H1 (cell line): ENCODE measurements around the gene ITGA8. TPM values are rescaled to one million over a fixed set of nuclear protein-coding genes. Genes with fewer than 3 reads are reported as not detected.

Experiments
- CTCF ChIA-PET: fragments of 300-600 bp; sonication (Branson Sonifier 250); formaldehyde crosslinking; loops from one replicate; lab custom pipeline; 2021; ENCODE audit not compliant: partially characterized antibody; lab: Charles Lee
- POLR2A ChIA-PET: fragments of 300-600 bp; sonication (Branson Sonifier 250); formaldehyde crosslinking; loops from one replicate; lab custom pipeline; 2021; ENCODE audit warnings: inconsistent platforms; ENCODE audit not compliant: partially characterized antibody; lab: Charles Lee
- DNase-seq, 2 experiments: peaks; one replicate each; pipeline versions ENCODE4 v3.0.0 to v3.0.0-alpha.2; 2010 to 2022; ENCODE audit warnings: low spot score in 2 of 2, low read depth in 1 of 2, mixed read lengths in 1 of 2
- FAIRE-seq: peaks from 2 replicates; lab custom pipeline; 2011; peaks lifted over from hg19 to GRCh38; lab: Jason Lieb, UNC
- H2AFZ ChIP-seq: 2 replicates; pipeline ENCODE4 v1.8.1; 2012; ENCODE audit warnings: low read length, inconsistent platforms
- H2AK5ac ChIP-seq: 2 replicates; pipeline ENCODE4 v1.6.1; 2013; ENCODE audit warnings: low read depth, low read length
- H2BK120ac ChIP-seq: replicated peaks from 2 replicates; pipeline ENCODE3; 2013; ENCODE audit warnings: low read depth, low read length, inconsistent platforms
- H2BK12ac ChIP-seq: 2 replicates; pipeline ENCODE4 v1.6.1; 2013; ENCODE audit warnings: low read depth, low read length
- H2BK15ac ChIP-seq: 2 replicates; pipeline ENCODE4 v1.6.1; 2013; ENCODE audit warnings: low read length
- H2BK20ac ChIP-seq: 2 replicates; pipeline ENCODE4 v1.6.1; 2013; ENCODE audit warnings: low read length
- H2BK5ac ChIP-seq: 2 replicates; pipeline ENCODE4 v1.6.1; 2013; ENCODE audit warnings: low read depth, low read length
- H3K14ac ChIP-seq: 2 replicates; pipeline ENCODE4 v1.6.1; 2013; ENCODE audit warnings: inconsistent platforms; ENCODE audit not compliant: insufficient read length
- H3K18ac ChIP-seq: 2 replicates; pipeline ENCODE4 v1.6.1; 2013; ENCODE audit warnings: low read length; ENCODE audit errors: extremely low read depth
- H3K23ac ChIP-seq: 2 replicates; pipeline ENCODE4 v1.6.1; 2013; ENCODE audit warnings: inconsistent platforms; ENCODE audit not compliant: insufficient read length
- H3K23me2 ChIP-seq: 2 replicates; pipeline ENCODE4 v1.6.1; 2013; ENCODE audit warnings: low read depth, low read length
- H3K27ac ChIP-seq: 2 replicates; pipeline ENCODE4 v1.6.1; 2011; ENCODE audit warnings: low read depth, low read length, inconsistent platforms
- H3K27me3 ChIP-seq, 4 experiments: replicated peaks in 1 of 4; 1 replicate in 1 of 4; 2 replicates in 3 of 4; pipeline versions ENCODE4 v1.6.1 to v1.8.1; 2011 to 2013; ENCODE audit warnings: low read length in 3 of 4, mild to moderate bottlenecking in 3 of 4, inconsistent platforms in 2 of 4, mixed read lengths in 2 of 4, moderate library complexity in 1 of 4; ENCODE audit not compliant: control insufficient read depth in 3 of 4, insufficient read depth in 3 of 4; ENCODE audit errors: extremely low read depth in 1 of 4
- H3K36me3 ChIP-seq, 4 experiments: 2 replicates each; pipeline versions ENCODE4 v1.6.1 to v1.8.1; 2011 to 2013; ENCODE audit warnings: mild to moderate bottlenecking in 4 of 4, low read length in 3 of 4, moderate library complexity in 2 of 4, control low read depth in 1 of 4, inconsistent platforms in 1 of 4; ENCODE audit not compliant: insufficient read depth in 4 of 4, control insufficient read depth in 2 of 4
- H3K4ac ChIP-seq: replicated peaks from 2 replicates; pipeline ENCODE3; 2013; ENCODE audit warnings: low read length, low read depth, mixed read lengths, inconsistent platforms; ENCODE audit not compliant: insufficient read length
- H3K4me1 ChIP-seq, 4 experiments: replicated peaks in 1 of 4; 1 replicate in 1 of 4; 2 replicates in 3 of 4; pipeline versions ENCODE4 v1.6.1 to v1.8.1; 2011 to 2013; ENCODE audit warnings: low read length in 3 of 4, inconsistent platforms in 2 of 4, mixed read lengths in 1 of 4; ENCODE audit not compliant: insufficient read depth in 4 of 4, control insufficient read depth in 3 of 4
- H3K4me2 ChIP-seq, 2 experiments: 2 replicates each; pipeline versions ENCODE4 v1.6.1 to v1.8.1; 2011 to 2013; ENCODE audit warnings: low read depth in 2 of 2, low read length in 2 of 2, control low read depth in 1 of 2, inconsistent platforms in 1 of 2, mild to moderate bottlenecking in 1 of 2; ENCODE audit not compliant: insufficient read depth in 1 of 2
- H3K4me3 ChIP-seq, 4 experiments: fragments of 200-600, 300-600 bp in 1 of 4; sonication (generic), shearing (Covaris generic), sonication (Bioruptor Twin) in 1 of 4; 2 replicates each; pipeline versions ENCODE4 v1.5.1 to v1.8.1; 2011 to 2016; ENCODE audit warnings: low read length in 4 of 4, low read depth in 3 of 4, control low read depth in 2 of 4, inconsistent platforms in 2 of 4, mild to moderate bottlenecking in 2 of 4, mixed read lengths in 1 of 4, moderate library complexity in 1 of 4; ENCODE audit not compliant: insufficient read depth in 2 of 4; ENCODE audit errors: extremely low read depth in 1 of 4
- H3K56ac ChIP-seq: replicated peaks from 2 replicates; pipeline ENCODE3; 2013; ENCODE audit warnings: low read depth, mild to moderate bottlenecking, mixed read lengths, low read length, inconsistent platforms; ENCODE audit not compliant: insufficient read length
- H3K79me1 ChIP-seq: 2 replicates; pipeline ENCODE4 v1.6.1; 2013; ENCODE audit warnings: low read depth, low read length, control low read depth
- H3K79me2 ChIP-seq, 2 experiments: 2 replicates each; pipeline versions ENCODE4 v1.6.1 to v1.8.1; 2012 to 2013; ENCODE audit warnings: low read length in 2 of 2, mild to moderate bottlenecking in 2 of 2, inconsistent platforms in 1 of 2; ENCODE audit not compliant: insufficient read depth in 2 of 2, control insufficient read depth in 1 of 2
- H3K9ac ChIP-seq, 4 experiments: replicated peaks in 1 of 4; 1 replicate in 1 of 4; 2 replicates in 3 of 4; pipeline versions ENCODE4 v1.6.1 to v1.8.1; 2011 to 2013; ENCODE audit warnings: low read depth in 3 of 4, low read length in 3 of 4, control low read depth in 2 of 4, mild to moderate bottlenecking in 2 of 4, moderate library complexity in 2 of 4, inconsistent platforms in 1 of 4; ENCODE audit errors: extremely low read depth in 1 of 4
- H3K9me3 ChIP-seq, 2 experiments: 2 replicates each; pipeline versions ENCODE4 v1.6.1 to v1.8.1; 2012 to 2013; ENCODE audit warnings: mild to moderate bottlenecking in 2 of 2, moderate library complexity in 2 of 2, control low read depth in 1 of 2, inconsistent platforms in 1 of 2, low read depth in 1 of 2, low read length in 1 of 2, mixed read lengths in 1 of 2; ENCODE audit not compliant: insufficient read depth in 2 of 2
- H4K20me1 ChIP-seq, 2 experiments: replicated peaks in 1 of 2; 2 replicates each; pipeline versions ENCODE3 to v1.8.1; 2011 to 2013; ENCODE audit warnings: inconsistent platforms in 2 of 2, low read length in 2 of 2, mild to moderate bottlenecking in 1 of 2; ENCODE audit not compliant: insufficient read depth in 2 of 2, control insufficient read depth in 1 of 2
- H4K5ac ChIP-seq: 2 replicates; pipeline ENCODE4 v1.6.1; 2013; ENCODE audit warnings: low read length, low read depth, mixed read lengths, inconsistent platforms; ENCODE audit not compliant: insufficient read length
- H4K8ac ChIP-seq: 2 replicates; pipeline ENCODE4 v1.8.0; 2013; ENCODE audit warnings: mild to moderate bottlenecking, moderate library complexity, low read length, inconsistent platforms; ENCODE audit not compliant: insufficient read depth; ENCODE audit errors: extremely low read depth
- H4K91ac ChIP-seq: replicated peaks from 2 replicates; pipeline ENCODE3; 2013; ENCODE audit warnings: low read length, mixed read lengths, inconsistent platforms; ENCODE audit not compliant: insufficient read length
- ATF3 ChIP-seq: IDR thresholded peaks from 2 replicates; pipeline ENCODE4 v1.6.1; 2011; ENCODE audit warnings: low read depth, mild to moderate bottlenecking, low read length; ENCODE audit not compliant: insufficient read depth
- CHD2 ChIP-seq: IDR thresholded peaks from 2 replicates; pipeline ENCODE4 v1.6.1; 2012; ENCODE audit warnings: low read length, improper control_type of control experiment
- EGR1 ChIP-seq: IDR thresholded peaks from 2 replicates; pipeline ENCODE4 v1.6.1; 2011; ENCODE audit warnings: low read depth, low read length, borderline replicate concordance
- HDAC2 ChIP-seq, 2 experiments: fragments of 300-600 bp in 1 of 2; sonication (generic) in 1 of 2; IDR thresholded peaks; 2 replicates each; pipeline ENCODE4 v1.6.1; 2011 to 2012; ENCODE audit warnings: low read depth in 2 of 2, low read length in 2 of 2, mild to moderate bottlenecking in 2 of 2, moderate library complexity in 2 of 2, borderline replicate concordance in 1 of 2, inconsistent platforms in 1 of 2
- MAX ChIP-seq: IDR thresholded peaks from 2 replicates; pipeline ENCODE4 v1.6.1; 2012; ENCODE audit warnings: inconsistent platforms
- RFX5 ChIP-seq: IDR thresholded peaks from 2 replicates; pipeline ENCODE4 v1.6.1; 2011; ENCODE audit warnings: low read depth, low read length, improper control_type of control experiment, borderline replicate concordance
- SAP30 ChIP-seq: fragments of 300-600 bp; sonication (generic); IDR thresholded peaks from 2 replicates; pipeline ENCODE4 v1.7.1; 2012; ENCODE audit warnings: low read length, moderate library complexity, mild to moderate bottlenecking, inconsistent platforms; ENCODE audit not compliant: insufficient read depth, insufficient replicate concordance
- SP2 ChIP-seq: IDR thresholded peaks from 2 replicates; pipeline ENCODE4 v1.6.1; 2012; ENCODE audit warnings: mild to moderate bottlenecking, low read length, inconsistent platforms
- SP4 ChIP-seq: IDR thresholded peaks from 2 replicates; pipeline ENCODE4 v1.6.1; 2012; ENCODE audit warnings: low read length, inconsistent platforms
- TCF12 ChIP-seq: IDR thresholded peaks from 2 replicates; pipeline ENCODE4 v1.6.1; 2011; ENCODE audit warnings: low read depth, mild to moderate bottlenecking, low read length
- WGBS, 2 experiments: shearing (Covaris generic) in 1 of 2; methylation state at CpG; one replicate each; pipeline versions ENCODE4 v1.1.6 to v1.1.7; 2013 to 2015; ENCODE audit warnings: low lambda C conversion rate in 2 of 2, mixed read lengths in 2 of 2, inconsistent platforms in 1 of 2, low coverage in 1 of 2, missing lambda C conversion rate in 1 of 2; ENCODE audit not compliant: insufficient replicate concordance in 2 of 2, insufficient coverage in 1 of 2, insufficient read length in 1 of 2; ENCODE audit errors: extremely low coverage in 1 of 2, missing lambda C conversion rate in 1 of 2; 5-methylcytosine and 5-hydroxymethylcytosine counted together
- polyA plus RNA-seq, 7 experiments: library from polyadenylated mRNA; depleted of rRNA in 3 of 7; stranded (reverse) in 5 of 7; unstranded in 2 of 7; fragments of >200 nt in 5 of 7; fragments of 200-250 nt in 2 of 7; gene quantifications; 1 replicate in 5 of 7; 2 replicates in 1 of 7; 4 replicates in 1 of 7; pipeline versions ENCODE4 v1.2.1 to v1.2.3, GENCODE V29; 2011 to 2013; ENCODE audit warnings: missing spikeins in 2 of 7, mixed read lengths in 2 of 7
- total RNA-seq: library from RNA; stranded (reverse); fragmentation: NEBNext Ultra II Directional; extraction: Animal tissue kit (Norgen Biotek cat#: 25700); gene quantifications from 2 replicates; pipeline ENCODE4 v1.2.1, GENCODE V29; 2021

The ITGA8 gene
- total and polyA plus RNA-seq, 2 of the 8 experiments (the other 6 are each of a cell fraction or from before 2014, with no cell fraction given) = not detected

GRCh38 chr10:15483215-15484075, 236.3 kb downstream of the ITGA8 start:
- no peak overlapping the region for H4K8ac ChIP-seq
- no peak overlapping the region for H2BK20ac ChIP-seq
- 88% methylated on average over 14 of the region's 14 CpGs; no CpG with 5 or more reads in 1 of the 2 experiments for WGBS, 2 experiments
- H3K4ac ChIP-seq = no peak overlapping the region
- no peak overlapping the region for H3K56ac ChIP-seq
- H3K79me1 ChIP-seq = no peaks in the 10 kb centered on the region
- no peaks in the 10 kb centered on the region for H3K79me2 ChIP-seq
- H3K9ac ChIP-seq = no peak overlapping the region
- no peak overlapping the region for H3K4me3 ChIP-seq
- H2BK12ac ChIP-seq = no peak overlapping the region
- peaks cover 0 to 7% (median 2%) of the 10 kb centered on the region in 4 experiments; a peak in 2 of 7 replicates for H3K27me3 ChIP-seq
- no peak overlapping the region for H4K91ac ChIP-seq
- no peak overlapping the region for H3K4me2 ChIP-seq
- H3K23me2 ChIP-seq = no peaks in the 10 kb centered on the region
- no peak overlapping the region for H3K14ac ChIP-seq
- no peak overlapping the region for H3K27ac ChIP-seq
- H3K18ac ChIP-seq = no peak overlapping the region
- H3K23ac ChIP-seq = no peak overlapping the region
- DNase-seq (no peak), FAIRE-seq (no peak)
- TF ChIP-seq EGR1 (no peak), SP4 (no peak), MAX (no peak), HDAC2 (IDR thresholded peaks at IDR 0.05; ENCODE audit: borderline replicate concordance in 1 of 2, low read depth in 2 of 2, low read length in 2 of 2) (no peak), TCF12 (no peak), SAP30 (no peak), CHD2 (no peak), ATF3 (no peak), RFX5 (no peak), SP2 (no peak)
- no peak overlapping the region for H4K5ac ChIP-seq
- no peak overlapping the region for H2BK5ac ChIP-seq
- H2AFZ ChIP-seq = no peak overlapping the region
- no peak overlapping the region for H2BK120ac ChIP-seq
- no peak overlapping the region for H2AK5ac ChIP-seq
- peaks cover 0 to 3% (median 2%) of the 10 kb centered on the region in 4 experiments; a peak in 3 of 7 replicates for H3K4me1 ChIP-seq
- no peak overlapping the region for H2BK15ac ChIP-seq
- H3K9me3 ChIP-seq = no peaks in the 10 kb centered on the region
- ChIA-PET CTCF (no interaction called here), POLR2A (no interaction called here)
- no peaks in the 10 kb centered on the region for H3K36me3 ChIP-seq
- no peaks in the 10 kb centered on the region for H4K20me1 ChIP-seq
